Progenitor cell of endocrine pancreas (in vitro differentiated cells): ENCODE measurements around the gene S1PR1. TPM values are rescaled to one million over a fixed set of nuclear protein-coding genes. Genes with fewer than 3 reads are reported as not detected.

Source experiments
- DNase-seq: peaks from one replicate; pipeline ENCODE4 v3.0.0; 2021; ENCODE audit warnings: low spot score; ENCODE audit not compliant: unreplicated experiment
- H3K27ac Mint-ChIP-seq: 2 replicates; pipeline ENCODE4 v1.8.0; 2021; ENCODE audit warnings: mild to moderate bottlenecking, moderate library complexity, mixed read lengths
- H3K27me3 Mint-ChIP-seq: 2 replicates; pipeline ENCODE4 v1.8.0; 2021; ENCODE audit warnings: mixed read lengths
- H3K36me3 Mint-ChIP-seq: 2 replicates; pipeline ENCODE4 v1.8.0; 2022; ENCODE audit warnings: mixed read lengths; ENCODE audit not compliant: insufficient read depth
- H3K4me1 Mint-ChIP-seq: 2 replicates; pipeline ENCODE4 v1.8.0; 2021; ENCODE audit warnings: low read depth, mixed read lengths
- H3K4me3 Mint-ChIP-seq: 2 replicates; pipeline ENCODE4 v1.8.0; 2021; ENCODE audit warnings: low read depth, mild to moderate bottlenecking, moderate library complexity, mixed read lengths
- H3K9me3 Mint-ChIP-seq: 2 replicates; pipeline ENCODE4 v1.8.0; 2021; ENCODE audit warnings: low read depth, mixed read lengths
- CTCF ChIP-seq: fragments of 200-600 bp; sonication (generic); IDR thresholded peaks from one replicate; pipeline ENCODE4 v1.5.0; 2021; ENCODE audit warnings: antibody characterized with exemption, mild to moderate bottlenecking; ENCODE audit not compliant: unreplicated experiment
- total RNA-seq: library from RNA; stranded (reverse); gene quantifications from 2 replicates; pipeline ENCODE4 v1.2.1, GENCODE V29; 2021

The S1PR1 gene
- total RNA-seq, 1 donor from 2014 or later: 1.1 TPM

- no peak for TF ChIP-seq CTCF
- H3K9me3 Mint-ChIP-seq: peaks cover 2% of the 10 kb centered on the region
- H3K36me3 Mint-ChIP-seq: no peaks in the 10 kb centered on the region
- H3K4me3 Mint-ChIP-seq: no peak overlapping the region
- DNase-seq: no peak
- H3K4me1 Mint-ChIP-seq: no peaks in the 10 kb centered on the region
- H3K27ac Mint-ChIP-seq: no peak overlapping the region
- H3K27me3 Mint-ChIP-seq: peaks cover 7% of the 10 kb centered on the region
Measured at GRCh38 chr1:101191049-101191448, 45.8 kb upstream of the S1PR1 start.

GRCh38 chr1:101193733-101194169 is 43.1 kb upstream of the S1PR1 start:
- Mint-ChIP-seq H3K9me3 (no peaks in the 10 kb centered on the region), H3K27me3 (peaks cover 5% of the 10 kb centered on the region), H3K36me3 (no peaks in the 10 kb centered on the region), H3K4me3 (no peak overlapping the region), H3K4me1 (no peaks in the 10 kb centered on the region), H3K27ac (no peak overlapping the region)
- no peak for DNase-seq
- TF ChIP-seq CTCF: no peak

GRCh38 chr1:101194746-101195145 is 42.1 kb upstream of the S1PR1 start:
- H3K27ac Mint-ChIP-seq: no peak overlapping the region
- H3K4me3 Mint-ChIP-seq: no peak overlapping the region

GRCh38 chr1:101196668-101197067 is 40.2 kb upstream of the S1PR1 start:
- no peak for TF ChIP-seq CTCF
- Mint-ChIP-seq H3K27ac (no peak overlapping the region), H3K36me3 (no peaks in the 10 kb centered on the region), H3K27me3 (peaks cover 1% of the 10 kb centered on the region), H3K4me3 (no peak overlapping the region), H3K4me1 (no peaks in the 10 kb centered on the region), H3K9me3 (no peaks in the 10 kb centered on the region)
- no peak for DNase-seq

More at GRCh38 chr1:101194746-101195145, 42.1 kb upstream of the S1PR1 start:
- H3K4me1 Mint-ChIP-seq: no peaks in the 10 kb centered on the region
- H3K27me3 Mint-ChIP-seq: peaks cover 5% of the 10 kb centered on the region
- H3K9me3 Mint-ChIP-seq: no peaks in the 10 kb centered on the region
- no peak for DNase-seq
- no peak for TF ChIP-seq CTCF
- no peaks in the 10 kb centered on the region for H3K36me3 Mint-ChIP-seq

GRCh38 chr1:101198842-101199636 is 37.8 kb upstream of the S1PR1 start:
- TF ChIP-seq CTCF: no peak
- Mint-ChIP-seq H3K9me3 (no peaks in the 10 kb centered on the region), H3K27ac (no peak overlapping the region), H3K27me3 (no peaks in the 10 kb centered on the region), H3K4me1 (no peaks in the 10 kb centered on the region), H3K36me3 (no peaks in the 10 kb centered on the region), H3K4me3 (no peak overlapping the region)
- no peak for DNase-seq
